AG09309 (cell line): ENCODE results near the gene TOX4.

Experiments used
- DNase-seq: peaks from one replicate; pipeline ENCODE4 v3.0.0-alpha.2; 2010; ENCODE audit warnings: low read depth
- H3K4me3 ChIP-seq: 2 replicates; pipeline ENCODE4 v1.5.1; 2011; ENCODE audit warnings: mild to moderate bottlenecking, low read depth, low read length, moderate library complexity; ENCODE audit not compliant: control insufficient read depth
- CTCF ChIP-seq: IDR thresholded peaks from 2 replicates; pipeline ENCODE4 v1.5.1; 2011; ENCODE audit warnings: mild to moderate bottlenecking, low read depth, low read length, inconsistent platforms; ENCODE audit not compliant: insufficient read depth, control insufficient read depth; ENCODE audit errors: missing control alignments

Gene TOX4

GRCh38 chr14:21525962-21526671 lies 49.1 kb downstream of the TOX4 start, which contains the start of gene SALL2:
TSS of gene SALL2 (minus strand) at chr14:21526346. CDS start at chr14:21526127, 219 bp downstream.
- TF ChIP-seq CTCF, result no peak
- DNase-seq, result no peak
- H3K4me3 ChIP-seq, result peak within 1 kb of the TSS; percentile 81

GRCh38 chr14:21526672-21527317 lies 49.8 kb downstream of the TOX4 start:
- H3K4me3 ChIP-seq, result peak overlapping the region; percentile 81
- TF ChIP-seq CTCF, result no peak

GRCh38 chr14:21527318-21527679 lies 50.3 kb downstream of the TOX4 start:
- TF ChIP-seq CTCF, result no peak
- no peak for DNase-seq
- no peak overlapping the region for H3K4me3 ChIP-seq

More at GRCh38 chr14:21526672-21527317, 49.8 kb downstream of the TOX4 start:
- no peak for DNase-seq

- no peak for DNase-seq
- no peak for TF ChIP-seq CTCF
- H3K4me3 ChIP-seq, result no peak overlapping the region
These were observed 51.7 kb downstream of the TOX4 start for GRCh38 chr14:21528381-21529348.

- no peak for DNase-seq
- TF ChIP-seq CTCF, result no peak
- no peak overlapping the region for H3K4me3 ChIP-seq
These were observed 52.5 kb downstream of the TOX4 start for GRCh38 chr14:21529515-21529914.

- no peak for TF ChIP-seq CTCF
- no peak for DNase-seq
- H3K4me3 ChIP-seq, result no peak overlapping the region
These were observed 56.3 kb downstream of the TOX4 start for GRCh38 chr14:21533294-21533693.
